Vagina (tissue), 2 donors: ENCODE measurements around the gene SMYD5. TPM values are rescaled to one million over a fixed set of nuclear protein-coding genes. Genes with fewer than 3 reads are reported as not detected.

Source experiments
- DNase-seq, 2 donors: peaks; one replicate each; pipeline ENCODE4 v3.0.0-alpha.2; 2017; ENCODE audit errors: extremely low spot score in 2 of 2
- H3K27ac ChIP-seq: fragments of 200-600 bp; sonication (generic); one replicate; pipeline ENCODE4 v1.5.1; 2019
- H3K27me3 ChIP-seq: fragments of 200-600 bp; sonication (generic); one replicate; pipeline ENCODE4 v1.5.1; 2019
- H3K36me3 ChIP-seq, 2 donors: fragments of 200-600 bp; sonication (generic); one replicate each; pipeline ENCODE4 v1.5.1; 2017 to 2019
- H3K4me1 ChIP-seq: fragments of 200-600 bp; sonication (generic); one replicate; pipeline ENCODE4 v1.5.1; 2019
- H3K4me3 ChIP-seq, 2 donors: fragments of 200-600 bp; sonication (generic); 1 replicate in 1 of 2; 2 replicates in 1 of 2; pipeline ENCODE4 v1.5.1; 2016 to 2019
- H3K9me3 ChIP-seq: fragments of 200-600 bp; sonication (generic); one replicate; pipeline ENCODE4 v1.5.1; 2019
- POLR2A ChIP-seq, 2 donors: fragments of 450-650 bp; IDR thresholded peaks; one replicate each; pipeline ENCODE4 v1.6.1; 2017; ENCODE audit warnings: antibody characterized with exemption in 2 of 2, mild to moderate bottlenecking in 2 of 2, moderate library complexity in 2 of 2
- POLR2AphosphoS5 ChIP-seq, 2 donors: sonication (generic); formaldehyde crosslinking; IDR thresholded peaks; one replicate each; pipeline ENCODE4 v1.9.0; 2017; ENCODE audit warnings: antibody characterized with exemption in 2 of 2, mild to moderate bottlenecking in 2 of 2, low read depth in 1 of 2; ENCODE audit not compliant: insufficient read depth in 1 of 2
- intact Hi-C: fragments of 100-400 bp; cut with DNase I; formaldehyde crosslinking; loops from one replicate; pipeline ENCODE4 v1.15.1; 2023
- total RNA-seq: library from RNA; depleted of rRNA; stranded (reverse); fragments of >200 nt; gene quantifications from one replicate; pipeline ENCODE4 v1.2.3, GENCODE V29; 2016
- TF ChIP-seq, protein P1 (sequence below), 3 experiments: fragments of 450-650 bp in 2 of 3; fragments of 200-600 bp in 1 of 3; sonication (generic) in 1 of 3; IDR thresholded peaks; one replicate each; pipeline ENCODE4 v1.5.1; 2017 to 2019; ENCODE audit warnings: antibody characterized with exemption in 3 of 3, mild to moderate bottlenecking in 2 of 3, moderate library complexity in 2 of 3

Gene SMYD5
- total RNA-seq, 1 donor from 2014 or later, result 16.0 TPM

GRCh38 chr2:73265298-73266060 lies 51.4 kb downstream of the SMYD5 start:
- no peak for DNase-seq
- intact Hi-C loops, result no loop called here
- Histone ChIP-seq H3K27me3 (no peaks in the 10 kb centered on the region), H3K9me3 (no peaks in the 10 kb centered on the region), H3K36me3 (no peaks in the 10 kb centered on the region), H3K4me1 (peaks cover 11% of the 10 kb centered on the region), H3K27ac (no peak overlapping the region), H3K4me3 (no peak overlapping the region)
- TF ChIP-seq POLR2AphosphoS5 (IDR thresholded peaks at IDR 0.05; ENCODE audit: insufficient read depth in 1 of 2, low read depth in 1 of 2), result no peak
- TF ChIP-seq, protein P1, sequence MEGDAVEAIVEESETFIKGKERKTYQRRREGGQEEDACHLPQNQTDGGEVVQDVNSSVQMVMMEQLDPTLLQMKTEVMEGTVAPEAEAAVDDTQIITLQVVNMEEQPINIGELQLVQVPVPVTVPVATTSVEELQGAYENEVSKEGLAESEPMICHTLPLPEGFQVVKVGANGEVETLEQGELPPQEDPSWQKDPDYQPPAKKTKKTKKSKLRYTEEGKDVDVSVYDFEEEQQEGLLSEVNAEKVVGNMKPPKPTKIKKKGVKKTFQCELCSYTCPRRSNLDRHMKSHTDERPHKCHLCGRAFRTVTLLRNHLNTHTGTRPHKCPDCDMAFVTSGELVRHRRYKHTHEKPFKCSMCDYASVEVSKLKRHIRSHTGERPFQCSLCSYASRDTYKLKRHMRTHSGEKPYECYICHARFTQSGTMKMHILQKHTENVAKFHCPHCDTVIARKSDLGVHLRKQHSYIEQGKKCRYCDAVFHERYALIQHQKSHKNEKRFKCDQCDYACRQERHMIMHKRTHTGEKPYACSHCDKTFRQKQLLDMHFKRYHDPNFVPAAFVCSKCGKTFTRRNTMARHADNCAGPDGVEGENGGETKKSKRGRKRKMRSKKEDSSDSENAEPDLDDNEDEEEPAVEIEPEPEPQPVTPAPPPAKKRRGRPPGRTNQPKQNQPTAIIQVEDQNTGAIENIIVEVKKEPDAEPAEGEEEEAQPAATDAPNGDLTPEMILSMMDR (IDR thresholded peaks at IDR 0.05), result no peak
- no peak for TF ChIP-seq POLR2A (IDR thresholded peaks at IDR 0.05)

GRCh38 chr2:73266061-73266901 lies 52.2 kb downstream of the SMYD5 start:
- H3K4me3 ChIP-seq, result no peak overlapping the region
- no peaks in the 10 kb centered on the region for H3K27me3 ChIP-seq
- DNase-seq, result no peak
- H3K9me3 ChIP-seq, result no peaks in the 10 kb centered on the region
- TF ChIP-seq, protein P1 (IDR thresholded peaks at IDR 0.05), result no peak
- TF ChIP-seq POLR2A (IDR thresholded peaks at IDR 0.05) (no peak), POLR2AphosphoS5 (IDR thresholded peaks at IDR 0.05; ENCODE audit: insufficient read depth in 1 of 2, low read depth in 1 of 2) (no peak)
- no peak overlapping the region for H3K27ac ChIP-seq
- intact Hi-C loops, result no loop called here
- H3K4me1 ChIP-seq, result peaks cover 11% of the 10 kb centered on the region
- H3K36me3 ChIP-seq, result no peaks in the 10 kb centered on the region

- H3K36me3 ChIP-seq, result no peaks in the 10 kb centered on the region
- TF ChIP-seq POLR2A (IDR thresholded peaks at IDR 0.05) (no peak), POLR2AphosphoS5 (IDR thresholded peaks at IDR 0.05; ENCODE audit: insufficient read depth in 1 of 2, low read depth in 1 of 2) (no peak)
- intact Hi-C loops, result no loop called here
Measured at GRCh38 chr2:73267008-73267407, 53.0 kb downstream of the SMYD5 start.

GRCh38 chr2:73268366-73268829 lies 54.4 kb downstream of the SMYD5 start:
- H3K9me3 ChIP-seq, result no peaks in the 10 kb centered on the region
- H3K27me3 ChIP-seq, result no peaks in the 10 kb centered on the region
- DNase-seq, result no peak
- H3K36me3 ChIP-seq, result no peaks in the 10 kb centered on the region
- TF ChIP-seq, protein P1 (IDR thresholded peaks at IDR 0.05), result no peak
- TF ChIP-seq POLR2AphosphoS5 (IDR thresholded peaks at IDR 0.05; ENCODE audit: insufficient read depth in 1 of 2, low read depth in 1 of 2), result no peak
- TF ChIP-seq POLR2A (IDR thresholded peaks at IDR 0.05), result no peak
- no peak overlapping the region for H3K27ac ChIP-seq
- intact Hi-C loops, result no loop called here
- H3K4me1 ChIP-seq, result peaks cover 11% of the 10 kb centered on the region
- peak overlapping the region; percentile 30 to 37 for H3K4me3 ChIP-seq

More at GRCh38 chr2:73267008-73267407, 53.0 kb downstream of the SMYD5 start:
- Histone ChIP-seq H3K27me3 (no peaks in the 10 kb centered on the region), H3K4me3 (no peak overlapping the region), H3K4me1 (peaks cover 11% of the 10 kb centered on the region), H3K27ac (no peak overlapping the region), H3K9me3 (no peaks in the 10 kb centered on the region)
- no peak for DNase-seq

- H3K36me3 ChIP-seq, result no peaks in the 10 kb centered on the region
- DNase-seq, result no peak
- H3K4me3 ChIP-seq, result peak overlapping the region; percentile 30 to 37
- intact Hi-C loops, result no loop called here
- no peak for TF ChIP-seq POLR2A (IDR thresholded peaks at IDR 0.05)
- TF ChIP-seq, protein P1 (IDR thresholded peaks at IDR 0.05), result no peak
- no peak for TF ChIP-seq POLR2AphosphoS5 (IDR thresholded peaks at IDR 0.05; ENCODE audit: insufficient read depth in 1 of 2, low read depth in 1 of 2)
- H3K27me3 ChIP-seq, result no peaks in the 10 kb centered on the region
- no peak overlapping the region for H3K27ac ChIP-seq
- H3K4me1 ChIP-seq, result peaks cover 11% of the 10 kb centered on the region
- no peaks in the 10 kb centered on the region for H3K9me3 ChIP-seq
Measured at GRCh38 chr2:73268830-73269685, 55.0 kb downstream of the SMYD5 start.
